KMS-11 (cell line): ENCODE results near the gene ETFB.

ENCODE experiments used
- H2AFZ ChIP-seq: fragments of 200-600 bp; sonication (generic); 2 replicates; pipeline ENCODE4 v1.6.1; 2016; ENCODE audit warnings: antibody characterized with exemption, mixed run types, low read depth
- H3K27ac ChIP-seq: fragments of 200-600 bp; sonication (generic); 2 replicates; pipeline ENCODE4 v1.6.1; 2016; ENCODE audit warnings: mild to moderate bottlenecking, mixed run types
- H3K27me3 ChIP-seq: fragments of 200-600 bp; sonication (generic); 2 replicates; pipeline ENCODE4 v1.6.1; 2017; ENCODE audit warnings: mild to moderate bottlenecking, low read depth, mixed run types, moderate library complexity; ENCODE audit not compliant: insufficient read depth
- H3K36me3 ChIP-seq: fragments of 200-600 bp; sonication (generic); 2 replicates; pipeline ENCODE4 v1.6.1; 2017; ENCODE audit warnings: mild to moderate bottlenecking, mixed run types; ENCODE audit not compliant: insufficient read depth
- H3K4me1 ChIP-seq: fragments of 200-600 bp; sonication (generic); 2 replicates; pipeline ENCODE4 v1.6.1; 2016; ENCODE audit warnings: mild to moderate bottlenecking, low read depth, mixed run types; ENCODE audit not compliant: poor library complexity, severe bottlenecking
- H3K4me2 ChIP-seq: fragments of 200-600 bp; sonication (generic); 2 replicates; pipeline ENCODE4 v1.7.0; 2016; ENCODE audit warnings: mild to moderate bottlenecking, mixed run types
- H3K4me3 ChIP-seq: fragments of 200-600 bp; sonication (generic); IDR thresholded peaks from 2 replicates; pipeline ENCODE4 v1.6.1; 2017; ENCODE audit warnings: low read depth, low read length, mixed read lengths; ENCODE audit not compliant: insufficient read depth
- H3K79me2 ChIP-seq: fragments of 200-600 bp; sonication (generic); 2 replicates; pipeline ENCODE4 v1.6.1; 2016; ENCODE audit warnings: low read depth, mixed run types; ENCODE audit not compliant: insufficient read depth
- H3K9ac ChIP-seq: fragments of 200-600 bp; sonication (generic); 2 replicates; pipeline ENCODE4 v1.6.1; 2016; ENCODE audit warnings: mild to moderate bottlenecking, mixed run types
- H4K20me1 ChIP-seq: fragments of 200-600 bp; sonication (generic); 2 replicates; pipeline ENCODE4 v1.6.1; 2016; ENCODE audit warnings: mild to moderate bottlenecking, mixed run types; ENCODE audit not compliant: insufficient read depth
- TF ChIP-seq, protein P1 (sequence below): fragments of 200-600 bp; sonication (generic); conservative IDR thresholded peaks from 2 replicates; pipeline ENCODE4 v1.6.1; 2017; ENCODE audit warnings: low read depth, mild to moderate bottlenecking, antibody characterized with exemption, low read length, moderate library complexity, mixed read lengths

Gene ETFB

DNA sequence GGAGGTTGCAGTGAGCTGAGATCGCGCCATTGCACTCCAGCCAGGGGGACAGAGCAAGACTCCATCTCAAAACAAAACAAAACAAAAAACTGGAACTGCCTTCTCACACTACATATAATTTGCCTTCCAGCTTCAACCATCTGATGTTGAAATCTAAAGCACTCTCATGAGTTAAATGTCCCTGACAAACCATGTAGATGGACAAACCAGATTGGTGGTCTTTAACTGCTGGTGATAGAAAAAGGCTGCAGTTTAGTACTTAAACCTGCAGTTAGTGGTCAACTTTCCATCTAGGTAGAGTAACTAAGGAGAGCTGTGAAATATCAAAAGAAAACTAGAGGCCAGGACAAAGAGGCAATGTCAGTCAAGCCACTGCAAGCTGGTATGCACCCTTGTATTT is 30.0 kb upstream of the ETFB start:
- TF ChIP-seq, protein P1, sequence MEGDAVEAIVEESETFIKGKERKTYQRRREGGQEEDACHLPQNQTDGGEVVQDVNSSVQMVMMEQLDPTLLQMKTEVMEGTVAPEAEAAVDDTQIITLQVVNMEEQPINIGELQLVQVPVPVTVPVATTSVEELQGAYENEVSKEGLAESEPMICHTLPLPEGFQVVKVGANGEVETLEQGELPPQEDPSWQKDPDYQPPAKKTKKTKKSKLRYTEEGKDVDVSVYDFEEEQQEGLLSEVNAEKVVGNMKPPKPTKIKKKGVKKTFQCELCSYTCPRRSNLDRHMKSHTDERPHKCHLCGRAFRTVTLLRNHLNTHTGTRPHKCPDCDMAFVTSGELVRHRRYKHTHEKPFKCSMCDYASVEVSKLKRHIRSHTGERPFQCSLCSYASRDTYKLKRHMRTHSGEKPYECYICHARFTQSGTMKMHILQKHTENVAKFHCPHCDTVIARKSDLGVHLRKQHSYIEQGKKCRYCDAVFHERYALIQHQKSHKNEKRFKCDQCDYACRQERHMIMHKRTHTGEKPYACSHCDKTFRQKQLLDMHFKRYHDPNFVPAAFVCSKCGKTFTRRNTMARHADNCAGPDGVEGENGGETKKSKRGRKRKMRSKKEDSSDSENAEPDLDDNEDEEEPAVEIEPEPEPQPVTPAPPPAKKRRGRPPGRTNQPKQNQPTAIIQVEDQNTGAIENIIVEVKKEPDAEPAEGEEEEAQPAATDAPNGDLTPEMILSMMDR = no peak
- no peak overlapping the region for H3K4me2 ChIP-seq
- no peak overlapping the region for H2AFZ ChIP-seq
- no peaks in the 10 kb centered on the region for H3K36me3 ChIP-seq
- no peaks in the 10 kb centered on the region; the same call in 1 of the 2 replicates for H3K27me3 ChIP-seq
- H3K4me1 ChIP-seq = no peaks in the 10 kb centered on the region
- H3K79me2 ChIP-seq = no peaks in the 10 kb centered on the region
- H3K27ac ChIP-seq = no peak overlapping the region
- H3K4me3 ChIP-seq = no peak overlapping the region
- H4K20me1 ChIP-seq = no peaks in the 10 kb centered on the region
- no peak overlapping the region for H3K9ac ChIP-seq

DNA sequence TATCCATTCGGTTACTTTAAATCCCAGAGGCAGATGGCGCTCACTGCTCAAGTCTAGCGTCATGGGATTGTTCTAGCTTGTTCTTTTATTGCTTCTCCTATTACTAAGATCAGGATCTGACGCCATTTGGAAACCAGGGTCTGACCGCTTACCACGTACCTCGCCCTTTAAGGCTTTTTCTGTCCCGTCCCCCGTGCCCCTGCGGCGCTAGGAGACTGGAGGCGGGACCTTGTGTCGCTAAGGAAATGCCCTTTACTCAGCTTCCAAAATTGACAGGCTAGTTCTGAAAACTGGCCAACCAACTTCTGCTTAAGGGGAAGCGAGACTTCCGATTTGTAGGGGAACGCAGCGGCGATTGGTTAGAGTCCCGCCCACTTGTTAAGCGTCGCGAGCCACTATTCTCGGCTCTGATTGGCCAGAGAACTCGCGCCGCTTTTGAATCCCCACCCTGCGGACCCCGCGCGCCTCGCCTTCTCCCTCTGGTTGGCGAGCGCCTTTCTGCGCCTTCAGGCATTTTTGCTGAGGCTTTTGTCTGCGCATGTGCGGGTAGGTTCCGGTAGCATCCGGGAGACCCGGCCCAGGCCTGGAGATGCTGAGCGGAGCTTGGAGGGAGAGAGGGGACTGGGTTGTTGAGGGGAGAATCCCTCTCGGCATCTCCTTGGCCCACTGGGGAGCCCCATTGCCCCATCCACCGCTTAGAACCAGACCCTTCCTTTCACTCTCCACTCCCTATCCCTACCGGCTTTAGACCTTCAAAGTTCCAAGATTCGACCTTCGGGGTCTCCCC is 28.1 kb upstream of the ETFB start:
- TF ChIP-seq, protein P1 = no peak
- no peaks in the 10 kb centered on the region for H3K79me2 ChIP-seq
- no peaks in the 10 kb centered on the region for H4K20me1 ChIP-seq
- no peak overlapping the region for H3K27ac ChIP-seq
- H3K27me3 ChIP-seq = no peaks in the 10 kb centered on the region; the same call in 1 of the 2 replicates
- H3K4me2 ChIP-seq = no peak overlapping the region
- H2AFZ ChIP-seq = no peak overlapping the region
- H3K4me1 ChIP-seq = no peaks in the 10 kb centered on the region
- H3K36me3 ChIP-seq = no peaks in the 10 kb centered on the region
- no peak overlapping the region for H3K9ac ChIP-seq
- no peak overlapping the region for H3K4me3 ChIP-seq

DNA sequence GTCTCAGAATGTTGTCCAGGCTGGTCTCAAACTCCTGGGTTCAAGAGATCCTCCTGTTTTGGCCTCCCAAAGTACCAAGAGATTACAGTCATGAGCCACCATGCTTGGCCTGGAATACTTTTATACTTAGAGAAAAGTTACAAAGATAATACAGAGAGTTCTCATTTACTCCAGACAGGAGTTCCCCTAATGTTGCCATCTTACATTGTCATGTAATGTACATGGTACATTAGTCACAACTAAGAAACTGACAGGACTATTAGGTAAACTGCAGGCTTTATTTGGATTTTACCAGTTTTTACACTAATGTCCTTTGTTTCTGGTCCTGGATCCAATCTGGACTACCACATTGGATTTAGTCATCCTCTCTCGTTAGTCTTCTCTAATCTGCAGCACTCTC is 26.5 kb upstream of the ETFB start:
- TF ChIP-seq, protein P1 = no peak
- Histone ChIP-seq H3K9ac (no peak overlapping the region), H4K20me1 (no peaks in the 10 kb centered on the region), H3K79me2 (no peaks in the 10 kb centered on the region), H3K4me3 (no peak overlapping the region), H2AFZ (no peak overlapping the region), H3K27me3 (no peaks in the 10 kb centered on the region; the same call in 1 of the 2 replicates), H3K4me1 (no peaks in the 10 kb centered on the region), H3K36me3 (no peaks in the 10 kb centered on the region), H3K27ac (no peak overlapping the region), H3K4me2 (no peak overlapping the region)

DNA sequence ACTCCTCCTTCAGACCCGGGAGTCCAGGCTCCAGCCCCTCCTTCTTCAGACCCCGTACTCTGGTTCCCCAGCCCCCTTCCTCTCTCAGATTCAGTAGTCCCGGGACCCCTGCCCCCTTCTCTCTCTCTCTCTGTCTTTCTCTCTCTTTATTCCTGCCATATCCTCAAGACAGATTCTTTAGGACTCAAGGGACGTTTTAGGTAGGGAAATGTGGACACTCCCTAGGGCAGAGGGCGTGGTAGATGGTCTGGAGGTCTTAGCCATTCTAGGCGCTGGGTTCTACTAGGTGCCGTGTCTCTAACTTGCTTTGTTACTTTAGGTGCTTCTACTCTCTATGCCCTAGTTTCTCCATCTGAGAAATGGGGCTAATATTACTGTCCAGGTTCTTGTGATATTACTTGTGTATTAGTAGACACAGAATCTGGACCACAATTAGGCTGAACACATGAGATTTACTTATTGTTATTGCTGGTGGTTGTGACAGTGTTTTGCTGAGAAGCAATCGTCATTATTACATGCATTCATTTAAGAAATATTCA is 25.0 kb upstream of the ETFB start:
- no peak overlapping the region for H3K9ac ChIP-seq
- H3K4me1 ChIP-seq = no peaks in the 10 kb centered on the region
- H2AFZ ChIP-seq = no peak overlapping the region
- no peaks in the 10 kb centered on the region for H3K79me2 ChIP-seq
- H3K36me3 ChIP-seq = no peaks in the 10 kb centered on the region
- H3K27me3 ChIP-seq = no peaks in the 10 kb centered on the region; the same call in 1 of the 2 replicates
- no peak overlapping the region for H3K4me3 ChIP-seq
- no peak overlapping the region for H3K27ac ChIP-seq
- H4K20me1 ChIP-seq = no peaks in the 10 kb centered on the region
- H3K4me2 ChIP-seq = no peak overlapping the region
- TF ChIP-seq, protein P1 = no peak
